WTC11 (cell line): ENCODE results near the gene C1D.

ENCODE experiments used
- ELF4 ChIP-seq: sonication (generic); formaldehyde crosslinking; IDR thresholded peaks from 2 replicates; pipeline ENCODE4 v1.8.1; 2022; ENCODE audit warnings: low read depth, mild to moderate bottlenecking, moderate library complexity, missing genetic modification reagents
- RELA ChIP-seq: sonication (generic); formaldehyde crosslinking; IDR thresholded peaks from 2 replicates; pipeline ENCODE4 v1.8.1; 2022; ENCODE audit warnings: missing genetic modification reagents, mild to moderate bottlenecking, borderline replicate concordance
- SMAD3 ChIP-seq: sonication (generic); formaldehyde crosslinking; IDR thresholded peaks from 2 replicates; pipeline ENCODE4 v1.8.0; 2022; ENCODE audit warnings: missing genetic modification reagents, mild to moderate bottlenecking, borderline replicate concordance
- ZNF416 ChIP-seq: fragments of 250-450 bp; sonication (Bioruptor Pico); IDR thresholded peaks from 2 replicates; pipeline ENCODE4 v1.9.0; 2021; ENCODE audit warnings: mild to moderate bottlenecking, inconsistent platforms
- TF ChIP-seq, protein P1 (sequence below): fragments of 200-600 bp; IDR thresholded peaks from 2 replicates; pipeline ENCODE4 v1.8.0; 2022; ENCODE audit warnings: antibody characterized with exemption
- TF ChIP-seq, protein P2 (sequence below): sonication (generic); formaldehyde crosslinking; IDR thresholded peaks from 2 replicates; pipeline ENCODE4 v1.8.0; 2023; ENCODE audit warnings: mild to moderate bottlenecking, missing genetic modification reagents
- TF ChIP-seq, protein P3 (sequence below): sonication (generic); formaldehyde crosslinking; IDR thresholded peaks from 2 replicates; pipeline ENCODE4 v1.8.0; 2022; ENCODE audit warnings: mild to moderate bottlenecking, missing genetic modification reagents
- TF ChIP-seq, protein P4 (sequence below): sonication (generic); formaldehyde crosslinking; IDR thresholded peaks from 2 replicates; pipeline ENCODE4 v1.8.0; 2023; ENCODE audit warnings: missing genetic modification reagents
- TF ChIP-seq, protein P5 (sequence below): sonication (generic); formaldehyde crosslinking; IDR thresholded peaks from 2 replicates; pipeline ENCODE4 v1.8.1; 2023; ENCODE audit warnings: mild to moderate bottlenecking, missing genetic modification reagents
- TF ChIP-seq, protein P6 (sequence below): sonication (generic); formaldehyde crosslinking; IDR thresholded peaks from 2 replicates; pipeline ENCODE4 v1.8.1; 2023; ENCODE audit warnings: mild to moderate bottlenecking, missing genetic modification reagents, moderate library complexity
- TF ChIP-seq, protein P7 (sequence below): sonication (generic); formaldehyde crosslinking; IDR thresholded peaks from 2 replicates; pipeline ENCODE4 v1.8.1; 2022; ENCODE audit warnings: mild to moderate bottlenecking, missing genetic modification reagents, moderate library complexity, borderline replicate concordance
- TF ChIP-seq, protein P8 (sequence below): sonication (generic); formaldehyde crosslinking; IDR thresholded peaks from 2 replicates; pipeline ENCODE4 v1.8.0; 2022; ENCODE audit warnings: mild to moderate bottlenecking, missing genetic modification reagents
- TF ChIP-seq, protein P9 (sequence below): sonication (generic); formaldehyde crosslinking; IDR thresholded peaks from 2 replicates; pipeline ENCODE4 v1.8.0; 2022; ENCODE audit warnings: mild to moderate bottlenecking, missing genetic modification reagents
- TF ChIP-seq, protein P10 (sequence below): sonication (generic); formaldehyde crosslinking; IDR thresholded peaks from 2 replicates; pipeline ENCODE4 v1.8.1; 2022; ENCODE audit warnings: missing genetic modification reagents, borderline replicate concordance

DNA sequence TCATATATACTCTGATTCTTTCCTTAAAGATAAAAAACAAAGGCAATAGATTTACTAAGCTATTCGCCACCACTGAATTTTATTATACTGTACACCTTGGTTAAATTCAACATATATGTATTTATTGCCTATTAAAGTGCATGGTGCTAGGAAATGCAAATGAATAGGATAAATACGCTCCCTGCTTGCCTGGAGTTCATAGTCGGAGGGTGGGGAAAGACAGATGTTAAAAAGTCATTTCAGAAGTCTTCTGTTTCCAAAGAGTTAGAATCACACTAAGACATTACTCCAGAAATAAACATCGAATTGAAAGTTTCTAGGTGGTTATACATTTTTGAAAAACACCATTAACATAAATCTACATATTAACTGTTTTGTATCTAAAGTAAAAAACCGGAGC, 19.8 kb downstream of the C1D start:
- TF ChIP-seq, protein P1, sequence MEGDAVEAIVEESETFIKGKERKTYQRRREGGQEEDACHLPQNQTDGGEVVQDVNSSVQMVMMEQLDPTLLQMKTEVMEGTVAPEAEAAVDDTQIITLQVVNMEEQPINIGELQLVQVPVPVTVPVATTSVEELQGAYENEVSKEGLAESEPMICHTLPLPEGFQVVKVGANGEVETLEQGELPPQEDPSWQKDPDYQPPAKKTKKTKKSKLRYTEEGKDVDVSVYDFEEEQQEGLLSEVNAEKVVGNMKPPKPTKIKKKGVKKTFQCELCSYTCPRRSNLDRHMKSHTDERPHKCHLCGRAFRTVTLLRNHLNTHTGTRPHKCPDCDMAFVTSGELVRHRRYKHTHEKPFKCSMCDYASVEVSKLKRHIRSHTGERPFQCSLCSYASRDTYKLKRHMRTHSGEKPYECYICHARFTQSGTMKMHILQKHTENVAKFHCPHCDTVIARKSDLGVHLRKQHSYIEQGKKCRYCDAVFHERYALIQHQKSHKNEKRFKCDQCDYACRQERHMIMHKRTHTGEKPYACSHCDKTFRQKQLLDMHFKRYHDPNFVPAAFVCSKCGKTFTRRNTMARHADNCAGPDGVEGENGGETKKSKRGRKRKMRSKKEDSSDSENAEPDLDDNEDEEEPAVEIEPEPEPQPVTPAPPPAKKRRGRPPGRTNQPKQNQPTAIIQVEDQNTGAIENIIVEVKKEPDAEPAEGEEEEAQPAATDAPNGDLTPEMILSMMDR = no peak
- TF ChIP-seq, protein P2, sequence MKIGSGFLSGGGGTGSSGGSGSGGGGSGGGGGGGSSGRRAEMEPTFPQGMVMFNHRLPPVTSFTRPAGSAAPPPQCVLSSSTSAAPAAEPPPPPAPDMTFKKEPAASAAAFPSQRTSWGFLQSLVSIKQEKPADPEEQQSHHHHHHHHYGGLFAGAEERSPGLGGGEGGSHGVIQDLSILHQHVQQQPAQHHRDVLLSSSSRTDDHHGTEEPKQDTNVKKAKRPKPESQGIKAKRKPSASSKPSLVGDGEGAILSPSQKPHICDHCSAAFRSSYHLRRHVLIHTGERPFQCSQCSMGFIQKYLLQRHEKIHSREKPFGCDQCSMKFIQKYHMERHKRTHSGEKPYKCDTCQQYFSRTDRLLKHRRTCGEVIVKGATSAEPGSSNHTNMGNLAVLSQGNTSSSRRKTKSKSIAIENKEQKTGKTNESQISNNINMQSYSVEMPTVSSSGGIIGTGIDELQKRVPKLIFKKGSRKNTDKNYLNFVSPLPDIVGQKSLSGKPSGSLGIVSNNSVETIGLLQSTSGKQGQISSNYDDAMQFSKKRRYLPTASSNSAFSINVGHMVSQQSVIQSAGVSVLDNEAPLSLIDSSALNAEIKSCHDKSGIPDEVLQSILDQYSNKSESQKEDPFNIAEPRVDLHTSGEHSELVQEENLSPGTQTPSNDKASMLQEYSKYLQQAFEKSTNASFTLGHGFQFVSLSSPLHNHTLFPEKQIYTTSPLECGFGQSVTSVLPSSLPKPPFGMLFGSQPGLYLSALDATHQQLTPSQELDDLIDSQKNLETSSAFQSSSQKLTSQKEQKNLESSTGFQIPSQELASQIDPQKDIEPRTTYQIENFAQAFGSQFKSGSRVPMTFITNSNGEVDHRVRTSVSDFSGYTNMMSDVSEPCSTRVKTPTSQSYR = no peak
- TF ChIP-seq, protein P3, sequence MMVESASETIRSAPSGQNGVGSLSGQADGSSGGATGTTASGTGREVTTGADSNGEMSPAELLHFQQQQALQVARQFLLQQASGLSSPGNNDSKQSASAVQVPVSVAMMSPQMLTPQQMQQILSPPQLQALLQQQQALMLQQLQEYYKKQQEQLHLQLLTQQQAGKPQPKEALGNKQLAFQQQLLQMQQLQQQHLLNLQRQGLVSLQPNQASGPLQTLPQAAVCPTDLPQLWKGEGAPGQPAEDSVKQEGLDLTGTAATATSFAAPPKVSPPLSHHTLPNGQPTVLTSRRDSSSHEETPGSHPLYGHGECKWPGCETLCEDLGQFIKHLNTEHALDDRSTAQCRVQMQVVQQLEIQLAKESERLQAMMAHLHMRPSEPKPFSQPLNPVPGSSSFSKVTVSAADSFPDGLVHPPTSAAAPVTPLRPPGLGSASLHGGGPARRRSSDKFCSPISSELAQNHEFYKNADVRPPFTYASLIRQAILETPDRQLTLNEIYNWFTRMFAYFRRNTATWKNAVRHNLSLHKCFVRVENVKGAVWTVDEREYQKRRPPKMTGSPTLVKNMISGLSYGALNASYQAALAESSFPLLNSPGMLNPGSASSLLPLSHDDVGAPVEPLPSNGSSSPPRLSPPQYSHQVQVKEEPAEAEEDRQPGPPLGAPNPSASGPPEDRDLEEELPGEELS (CRISPR knock-in tag) = no peak
- TF ChIP-seq, protein P4, sequence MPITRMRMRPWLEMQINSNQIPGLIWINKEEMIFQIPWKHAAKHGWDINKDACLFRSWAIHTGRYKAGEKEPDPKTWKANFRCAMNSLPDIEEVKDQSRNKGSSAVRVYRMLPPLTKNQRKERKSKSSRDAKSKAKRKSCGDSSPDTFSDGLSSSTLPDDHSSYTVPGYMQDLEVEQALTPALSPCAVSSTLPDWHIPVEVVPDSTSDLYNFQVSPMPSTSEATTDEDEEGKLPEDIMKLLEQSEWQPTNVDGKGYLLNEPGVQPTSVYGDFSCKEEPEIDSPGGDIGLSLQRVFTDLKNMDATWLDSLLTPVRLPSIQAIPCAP = no peak
- TF ChIP-seq ELF4 (CRISPR knock-in tag) (no peak), ZNF416 (CRISPR knock-in tag) (no peak), RELA (CRISPR knock-in tag) (no peak), SMAD3 (CRISPR knock-in tag) (no peak)
- TF ChIP-seq, protein P5, sequence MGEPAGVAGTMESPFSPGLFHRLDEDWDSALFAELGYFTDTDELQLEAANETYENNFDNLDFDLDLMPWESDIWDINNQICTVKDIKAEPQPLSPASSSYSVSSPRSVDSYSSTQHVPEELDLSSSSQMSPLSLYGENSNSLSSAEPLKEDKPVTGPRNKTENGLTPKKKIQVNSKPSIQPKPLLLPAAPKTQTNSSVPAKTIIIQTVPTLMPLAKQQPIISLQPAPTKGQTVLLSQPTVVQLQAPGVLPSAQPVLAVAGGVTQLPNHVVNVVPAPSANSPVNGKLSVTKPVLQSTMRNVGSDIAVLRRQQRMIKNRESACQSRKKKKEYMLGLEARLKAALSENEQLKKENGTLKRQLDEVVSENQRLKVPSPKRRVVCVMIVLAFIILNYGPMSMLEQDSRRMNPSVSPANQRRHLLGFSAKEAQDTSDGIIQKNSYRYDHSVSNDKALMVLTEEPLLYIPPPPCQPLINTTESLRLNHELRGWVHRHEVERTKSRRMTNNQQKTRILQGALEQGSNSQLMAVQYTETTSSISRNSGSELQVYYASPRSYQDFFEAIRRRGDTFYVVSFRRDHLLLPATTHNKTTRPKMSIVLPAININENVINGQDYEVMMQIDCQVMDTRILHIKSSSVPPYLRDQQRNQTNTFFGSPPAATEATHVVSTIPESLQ (CRISPR knock-in tag) = no peak
- TF ChIP-seq, protein P6, sequence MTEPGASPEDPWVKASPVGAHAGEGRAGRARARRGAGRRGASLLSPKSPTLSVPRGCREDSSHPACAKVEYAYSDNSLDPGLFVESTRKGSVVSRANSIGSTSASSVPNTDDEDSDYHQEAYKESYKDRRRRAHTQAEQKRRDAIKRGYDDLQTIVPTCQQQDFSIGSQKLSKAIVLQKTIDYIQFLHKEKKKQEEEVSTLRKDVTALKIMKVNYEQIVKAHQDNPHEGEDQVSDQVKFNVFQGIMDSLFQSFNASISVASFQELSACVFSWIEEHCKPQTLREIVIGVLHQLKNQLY (CRISPR knock-in tag) = no peak
- TF ChIP-seq, protein P7, sequence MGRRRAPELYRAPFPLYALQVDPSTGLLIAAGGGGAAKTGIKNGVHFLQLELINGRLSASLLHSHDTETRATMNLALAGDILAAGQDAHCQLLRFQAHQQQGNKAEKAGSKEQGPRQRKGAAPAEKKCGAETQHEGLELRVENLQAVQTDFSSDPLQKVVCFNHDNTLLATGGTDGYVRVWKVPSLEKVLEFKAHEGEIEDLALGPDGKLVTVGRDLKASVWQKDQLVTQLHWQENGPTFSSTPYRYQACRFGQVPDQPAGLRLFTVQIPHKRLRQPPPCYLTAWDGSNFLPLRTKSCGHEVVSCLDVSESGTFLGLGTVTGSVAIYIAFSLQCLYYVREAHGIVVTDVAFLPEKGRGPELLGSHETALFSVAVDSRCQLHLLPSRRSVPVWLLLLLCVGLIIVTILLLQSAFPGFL (CRISPR knock-in tag) = no peak
- TF ChIP-seq, protein P8, sequence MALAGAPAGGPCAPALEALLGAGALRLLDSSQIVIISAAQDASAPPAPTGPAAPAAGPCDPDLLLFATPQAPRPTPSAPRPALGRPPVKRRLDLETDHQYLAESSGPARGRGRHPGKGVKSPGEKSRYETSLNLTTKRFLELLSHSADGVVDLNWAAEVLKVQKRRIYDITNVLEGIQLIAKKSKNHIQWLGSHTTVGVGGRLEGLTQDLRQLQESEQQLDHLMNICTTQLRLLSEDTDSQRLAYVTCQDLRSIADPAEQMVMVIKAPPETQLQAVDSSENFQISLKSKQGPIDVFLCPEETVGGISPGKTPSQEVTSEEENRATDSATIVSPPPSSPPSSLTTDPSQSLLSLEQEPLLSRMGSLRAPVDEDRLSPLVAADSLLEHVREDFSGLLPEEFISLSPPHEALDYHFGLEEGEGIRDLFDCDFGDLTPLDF (CRISPR knock-in tag) = no peak
- TF ChIP-seq, protein P9, sequence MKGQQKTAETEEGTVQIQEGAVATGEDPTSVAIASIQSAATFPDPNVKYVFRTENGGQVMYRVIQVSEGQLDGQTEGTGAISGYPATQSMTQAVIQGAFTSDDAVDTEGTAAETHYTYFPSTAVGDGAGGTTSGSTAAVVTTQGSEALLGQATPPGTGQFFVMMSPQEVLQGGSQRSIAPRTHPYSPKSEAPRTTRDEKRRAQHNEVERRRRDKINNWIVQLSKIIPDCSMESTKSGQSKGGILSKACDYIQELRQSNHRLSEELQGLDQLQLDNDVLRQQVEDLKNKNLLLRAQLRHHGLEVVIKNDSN (CRISPR knock-in tag) = no peak
- TF ChIP-seq, protein P10, sequence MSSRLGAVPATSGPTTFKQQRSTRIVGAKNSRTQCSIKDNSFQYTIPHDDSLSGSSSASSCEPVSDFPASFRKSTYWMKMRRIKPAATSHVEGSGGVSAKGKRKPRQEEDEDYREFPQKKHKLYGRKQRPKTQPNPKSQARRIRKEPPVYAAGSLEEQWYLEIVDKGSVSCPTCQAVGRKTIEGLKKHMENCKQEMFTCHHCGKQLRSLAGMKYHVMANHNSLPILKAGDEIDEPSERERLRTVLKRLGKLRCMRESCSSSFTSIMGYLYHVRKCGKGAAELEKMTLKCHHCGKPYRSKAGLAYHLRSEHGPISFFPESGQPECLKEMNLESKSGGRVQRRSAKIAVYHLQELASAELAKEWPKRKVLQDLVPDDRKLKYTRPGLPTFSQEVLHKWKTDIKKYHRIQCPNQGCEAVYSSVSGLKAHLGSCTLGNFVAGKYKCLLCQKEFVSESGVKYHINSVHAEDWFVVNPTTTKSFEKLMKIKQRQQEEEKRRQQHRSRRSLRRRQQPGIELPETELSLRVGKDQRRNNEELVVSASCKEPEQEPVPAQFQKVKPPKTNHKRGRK = no peak
